ENCODE results near the gene TBC1D2. TPM values are rescaled to one million over a fixed set of nuclear protein-coding genes. Genes with fewer than 3 reads are reported as not detected.

TBC1D2 gene
- total and polyA plus RNA-seq, 2 donors (not counting 1 experiment from before 2014, with no cell fraction given): 7.5 to 24.9 TPM

DNA sequence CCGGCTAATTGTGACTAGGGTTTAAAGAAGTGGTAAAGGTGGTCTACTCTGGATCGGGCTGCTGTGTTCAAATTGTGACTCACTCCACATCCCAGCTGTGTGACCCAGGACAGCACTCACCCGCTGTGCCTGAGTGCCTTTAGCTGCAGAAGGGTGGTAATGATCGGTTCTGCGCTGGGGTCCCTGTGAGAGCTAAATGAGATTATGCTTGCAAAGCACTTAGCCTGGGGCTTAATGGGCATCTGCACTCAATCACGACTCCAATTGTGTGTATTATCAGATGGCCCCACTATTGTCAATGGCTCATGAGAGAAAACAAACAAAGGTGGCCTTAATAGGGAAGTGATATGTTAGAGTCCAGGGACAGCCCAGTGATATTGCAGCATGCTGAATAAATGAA lies 25.1 kb upstream of the TBC1D2 start:
- no peak for TF ChIP-seq EZH2 (IDR thresholded peaks at IDR 0.05; ENCODE audit: low read length, missing control alignments)
- TF ChIP-seq, protein P1, sequence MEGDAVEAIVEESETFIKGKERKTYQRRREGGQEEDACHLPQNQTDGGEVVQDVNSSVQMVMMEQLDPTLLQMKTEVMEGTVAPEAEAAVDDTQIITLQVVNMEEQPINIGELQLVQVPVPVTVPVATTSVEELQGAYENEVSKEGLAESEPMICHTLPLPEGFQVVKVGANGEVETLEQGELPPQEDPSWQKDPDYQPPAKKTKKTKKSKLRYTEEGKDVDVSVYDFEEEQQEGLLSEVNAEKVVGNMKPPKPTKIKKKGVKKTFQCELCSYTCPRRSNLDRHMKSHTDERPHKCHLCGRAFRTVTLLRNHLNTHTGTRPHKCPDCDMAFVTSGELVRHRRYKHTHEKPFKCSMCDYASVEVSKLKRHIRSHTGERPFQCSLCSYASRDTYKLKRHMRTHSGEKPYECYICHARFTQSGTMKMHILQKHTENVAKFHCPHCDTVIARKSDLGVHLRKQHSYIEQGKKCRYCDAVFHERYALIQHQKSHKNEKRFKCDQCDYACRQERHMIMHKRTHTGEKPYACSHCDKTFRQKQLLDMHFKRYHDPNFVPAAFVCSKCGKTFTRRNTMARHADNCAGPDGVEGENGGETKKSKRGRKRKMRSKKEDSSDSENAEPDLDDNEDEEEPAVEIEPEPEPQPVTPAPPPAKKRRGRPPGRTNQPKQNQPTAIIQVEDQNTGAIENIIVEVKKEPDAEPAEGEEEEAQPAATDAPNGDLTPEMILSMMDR (conservative IDR thresholded peaks at IDR 0.05 in 1 of 2, IDR thresholded peaks at IDR 0.05 in 1 of 2; ENCODE audit: low read depth in 1 of 2, low read length in 2 of 2): no peak
- H3K36me3 ChIP-seq (ENCODE audit: control insufficient read depth, insufficient read depth, low read length): no peaks in the 10 kb centered on the region
- H3K4me3 ChIP-seq (replicated peaks in 1 of 4; ENCODE audit: control extremely low read depth in 1 of 4, insufficient read depth in 1 of 4, low read depth in 3 of 4, low read length in 4 of 4): no peak overlapping the region
- no peaks in the 10 kb centered on the region for H3K9me3 ChIP-seq (ENCODE audit: control insufficient read depth, insufficient read depth, low read depth, low read length)
- no peaks in the 10 kb centered on the region for H3K79me2 ChIP-seq (ENCODE audit: control insufficient read depth, insufficient read depth, low read length)
- no peaks in the 10 kb centered on the region for H4K20me1 ChIP-seq (ENCODE audit: control insufficient read depth, extremely low read depth, insufficient read depth, low read length)
- no peak overlapping the region for H2AFZ ChIP-seq (ENCODE audit: low read length)
- H3K4me2 ChIP-seq (ENCODE audit: extremely low read depth, insufficient read depth, low read length): no peak overlapping the region
- peaks cover 22% of the 10 kb centered on the region for H3K27me3 ChIP-seq (ENCODE audit: control insufficient read depth, insufficient read depth, low read length)
- H3K27ac ChIP-seq (ENCODE audit: insufficient read depth, low read length): no peak overlapping the region
- no peak overlapping the region for H3K9ac ChIP-seq (ENCODE audit: insufficient read depth, low read length)
- H3K4me1 ChIP-seq (ENCODE audit: control insufficient read depth, extremely low read depth, insufficient read depth, low read length): no peaks in the 10 kb centered on the region
- DNase-seq (ENCODE audit: low read depth in 2 of 2): no peak

DNA sequence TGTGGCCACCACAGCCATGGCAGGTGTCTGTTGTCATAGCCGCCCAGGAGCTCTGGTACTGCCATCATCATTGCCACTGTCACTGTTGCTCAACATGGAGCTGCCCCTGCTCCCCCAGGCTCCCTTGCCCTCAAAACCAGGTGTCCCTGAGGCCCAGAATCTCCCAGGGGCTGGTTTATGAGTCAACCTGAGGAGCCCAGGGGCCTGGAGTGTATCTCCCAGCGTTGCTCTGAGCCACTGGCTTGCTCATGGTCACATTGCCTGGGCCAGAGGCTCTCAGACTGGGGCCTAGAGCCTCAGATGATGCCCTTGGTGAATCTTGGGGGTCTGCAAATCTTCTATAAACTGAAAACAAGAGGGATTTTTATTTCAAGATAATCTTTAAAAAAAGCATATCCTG lies 24.7 kb upstream of the TBC1D2 start:
- Histone ChIP-seq H3K27ac (ENCODE audit: insufficient read depth, low read length) (no peak overlapping the region), H3K4me1 (ENCODE audit: control insufficient read depth, extremely low read depth, insufficient read depth, low read length) (no peaks in the 10 kb centered on the region), H3K79me2 (ENCODE audit: control insufficient read depth, insufficient read depth, low read length) (no peaks in the 10 kb centered on the region), H3K9ac (ENCODE audit: insufficient read depth, low read length) (no peak overlapping the region), H3K9me3 (ENCODE audit: control insufficient read depth, insufficient read depth, low read depth, low read length) (no peaks in the 10 kb centered on the region), H4K20me1 (ENCODE audit: control insufficient read depth, extremely low read depth, insufficient read depth, low read length) (no peaks in the 10 kb centered on the region), H3K4me3 (replicated peaks in 1 of 4; ENCODE audit: control extremely low read depth in 1 of 4, insufficient read depth in 1 of 4, low read depth in 3 of 4, low read length in 4 of 4) (no peak overlapping the region), H3K36me3 (ENCODE audit: control insufficient read depth, insufficient read depth, low read length) (no peaks in the 10 kb centered on the region), H3K27me3 (ENCODE audit: control insufficient read depth, insufficient read depth, low read length) (peaks cover 26% of the 10 kb centered on the region), H2AFZ (ENCODE audit: low read length) (no peak overlapping the region), H3K4me2 (ENCODE audit: extremely low read depth, insufficient read depth, low read length) (no peak overlapping the region)
- TF ChIP-seq, protein P1 (conservative IDR thresholded peaks at IDR 0.05 in 1 of 2, IDR thresholded peaks at IDR 0.05 in 1 of 2; ENCODE audit: low read depth in 1 of 2, low read length in 2 of 2): no peak
- no peak for TF ChIP-seq EZH2 (IDR thresholded peaks at IDR 0.05; ENCODE audit: low read length, missing control alignments)
- DNase-seq (ENCODE audit: low read depth in 2 of 2): no peak

DNA sequence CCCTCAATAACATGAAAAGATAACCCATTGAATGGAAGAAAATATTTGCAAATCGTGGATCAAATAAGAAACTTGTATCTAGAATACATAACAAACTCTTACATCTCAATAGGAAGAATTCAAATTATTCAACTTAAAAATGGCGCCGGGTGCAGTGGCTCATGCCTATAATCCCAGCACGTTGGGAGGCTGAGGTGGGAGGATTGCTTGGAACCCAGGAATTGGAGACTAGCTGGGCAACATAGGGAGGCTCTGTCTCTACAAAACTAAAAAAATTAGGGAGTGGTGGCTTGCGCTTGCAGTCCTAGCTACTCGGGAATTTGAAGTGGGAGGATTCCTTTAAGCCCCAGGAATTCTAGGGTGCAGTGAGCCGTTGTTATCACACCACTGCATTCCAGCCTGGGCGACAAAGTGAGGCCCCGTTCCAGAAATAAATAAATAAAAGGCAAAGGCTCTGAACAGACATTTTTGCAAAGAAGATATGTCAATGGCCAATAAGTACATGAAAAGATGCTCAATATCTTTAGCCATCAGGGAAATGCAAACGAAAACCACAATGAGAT lies 21.5 kb upstream of the TBC1D2 start:
- Histone ChIP-seq H2AFZ (ENCODE audit: low read length) (no peak overlapping the region), H3K4me2 (ENCODE audit: extremely low read depth, insufficient read depth, low read length) (no peak overlapping the region), H3K79me2 (ENCODE audit: control insufficient read depth, insufficient read depth, low read length) (no peaks in the 10 kb centered on the region), H3K4me1 (ENCODE audit: control insufficient read depth, extremely low read depth, insufficient read depth, low read length) (no peaks in the 10 kb centered on the region), H3K9ac (ENCODE audit: insufficient read depth, low read length) (no peak overlapping the region), H3K27ac (ENCODE audit: insufficient read depth, low read length) (no peak overlapping the region), H4K20me1 (ENCODE audit: control insufficient read depth, extremely low read depth, insufficient read depth, low read length) (no peaks in the 10 kb centered on the region), H3K4me3 (replicated peaks in 1 of 4; ENCODE audit: control extremely low read depth in 1 of 4, insufficient read depth in 1 of 4, low read depth in 3 of 4, low read length in 4 of 4) (no peak overlapping the region), H3K9me3 (ENCODE audit: control insufficient read depth, insufficient read depth, low read depth, low read length) (no peaks in the 10 kb centered on the region), H3K36me3 (ENCODE audit: control insufficient read depth, insufficient read depth, low read length) (no peaks in the 10 kb centered on the region), H3K27me3 (ENCODE audit: control insufficient read depth, insufficient read depth, low read length) (peaks cover 27% of the 10 kb centered on the region)
- no peak for DNase-seq (ENCODE audit: low read depth in 2 of 2)
- TF ChIP-seq EZH2 (IDR thresholded peaks at IDR 0.05; ENCODE audit: low read length, missing control alignments): no peak
- TF ChIP-seq, protein P1 (conservative IDR thresholded peaks at IDR 0.05 in 1 of 2, IDR thresholded peaks at IDR 0.05 in 1 of 2; ENCODE audit: low read depth in 1 of 2, low read length in 2 of 2): no peak

Measured in fibroblast of lung (primary cell).